Astrocyte (in vitro differentiated cells and primary cell): ENCODE results near the gene ATAD2B. TPM values are rescaled to one million over a fixed set of nuclear protein-coding genes. Genes with fewer than 3 reads are reported as not detected.

ENCODE experiments used
- DNase-seq: peaks from one replicate; pipeline ENCODE4 v3.0.0-alpha.2; 2010; ENCODE audit warnings: low read depth
- FAIRE-seq: peaks from 2 replicates; lab custom pipeline; 2011; peaks lifted over from hg19 to GRCh38; lab: Jason Lieb, UNC
- H2AFZ ChIP-seq: 2 replicates; pipeline ENCODE4 v1.6.0; 2012; ENCODE audit warnings: low read depth, low read length, inconsistent platforms
- H3K27ac ChIP-seq: 2 replicates; pipeline ENCODE4 v1.5.1; 2011; ENCODE audit warnings: low read depth, low read length, inconsistent platforms
- H3K27me3 ChIP-seq: 2 replicates; pipeline ENCODE4 v1.6.0; 2011; ENCODE audit warnings: low read length, inconsistent platforms; ENCODE audit not compliant: insufficient read depth
- H3K36me3 ChIP-seq: 2 replicates; pipeline ENCODE4 v1.5.1; 2011; ENCODE audit warnings: low read length, inconsistent platforms; ENCODE audit not compliant: insufficient read depth
- H3K4me1 ChIP-seq: 2 replicates; pipeline ENCODE4 v1.5.1; 2011; ENCODE audit warnings: low read length, inconsistent platforms; ENCODE audit not compliant: insufficient read depth
- H3K4me2 ChIP-seq: 2 replicates; pipeline ENCODE4 v1.6.0; 2012; ENCODE audit warnings: low read length, inconsistent platforms
- H3K4me3 ChIP-seq: 2 replicates; pipeline ENCODE4 v1.5.1; 2011; ENCODE audit warnings: low read depth, mild to moderate bottlenecking, low read length, inconsistent platforms; ENCODE audit not compliant: insufficient read depth
- H3K79me2 ChIP-seq: 2 replicates; pipeline ENCODE4 v1.6.0; 2012; ENCODE audit warnings: mild to moderate bottlenecking, low read length, inconsistent platforms; ENCODE audit not compliant: insufficient read depth
- H3K9ac ChIP-seq: 2 replicates; pipeline ENCODE4 v1.6.0; 2012; ENCODE audit warnings: mild to moderate bottlenecking, low read length, inconsistent platforms
- H3K9me3 ChIP-seq: 2 replicates; pipeline ENCODE4 v1.5.1; 2012; ENCODE audit warnings: low read depth, mild to moderate bottlenecking, low read length, inconsistent platforms; ENCODE audit not compliant: insufficient read depth
- H4K20me1 ChIP-seq: 2 replicates; pipeline ENCODE4 v1.6.0; 2012; ENCODE audit warnings: low read length, inconsistent platforms; ENCODE audit not compliant: insufficient read depth
- H3K27ac Mint-ChIP-seq: one replicate; pipeline ENCODE4 v1.8.0; 2021; ENCODE audit warnings: mild to moderate bottlenecking, mixed read lengths; ENCODE audit not compliant: unreplicated experiment
- H3K27me3 Mint-ChIP-seq: one replicate; pipeline ENCODE4 v1.8.0; 2021; ENCODE audit warnings: low read depth, mixed read lengths; ENCODE audit not compliant: unreplicated experiment
- H3K36me3 Mint-ChIP-seq: one replicate; pipeline ENCODE4 v1.8.0; 2021; ENCODE audit warnings: low read depth, mixed read lengths; ENCODE audit not compliant: unreplicated experiment
- H3K4me1 Mint-ChIP-seq: one replicate; pipeline ENCODE4 v1.8.0; 2021; ENCODE audit warnings: low read depth, mixed read lengths; ENCODE audit not compliant: unreplicated experiment
- H3K4me3 Mint-ChIP-seq: one replicate; pipeline ENCODE4 v1.8.0; 2021; ENCODE audit warnings: mild to moderate bottlenecking, moderate library complexity, mixed read lengths; ENCODE audit not compliant: unreplicated experiment
- H3K9me3 Mint-ChIP-seq: one replicate; pipeline ENCODE4 v1.8.0; 2021; ENCODE audit warnings: mild to moderate bottlenecking, mixed read lengths; ENCODE audit not compliant: unreplicated experiment
- EZH2 ChIP-seq: IDR thresholded peaks from 2 replicates; pipeline ENCODE4 v1.6.1; 2012; ENCODE audit warnings: mild to moderate bottlenecking, low read length, inconsistent platforms; ENCODE audit not compliant: insufficient read depth
- total RNA-seq: library from RNA; stranded (reverse); gene quantifications from 2 replicates; pipeline ENCODE4 v1.2.1, GENCODE V29; 2021
- TF ChIP-seq, protein P1 (sequence below): IDR thresholded peaks from 2 replicates; pipeline ENCODE4 v1.5.1; 2011; ENCODE audit warnings: low read depth, mild to moderate bottlenecking, inconsistent platforms, low read length, moderate library complexity; ENCODE audit not compliant: insufficient read depth

Gene ATAD2B
- total RNA-seq, 1 donor from 2014 or later = 12.2 TPM

GRCh38 chr2:23900541-23901322 is 26.2 kb downstream of the ATAD2B start:
- no peak for FAIRE-seq

DNA sequence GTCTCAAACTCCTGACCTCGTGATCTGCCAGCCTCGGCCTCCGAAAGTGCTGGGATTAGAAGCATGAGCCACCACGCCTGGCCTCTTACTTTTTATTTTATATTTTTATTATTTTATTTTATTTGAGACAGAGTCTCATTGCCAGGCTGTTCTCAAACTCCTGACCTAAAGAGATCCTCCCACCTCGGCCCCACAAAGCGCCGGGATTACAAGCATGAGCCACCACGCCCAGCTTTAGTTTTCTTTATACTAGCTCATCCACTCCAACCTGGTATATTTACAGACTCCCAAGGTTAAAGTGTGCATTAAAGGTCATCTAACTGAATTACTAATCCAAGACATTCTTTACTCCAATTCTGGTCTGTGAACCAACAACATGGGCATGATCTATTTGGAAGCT is 26.8 kb downstream of the ATAD2B start:
- peak overlapping the region; percentile 36 for H3K27ac Mint-ChIP-seq
- Histone ChIP-seq H3K36me3 (no peaks in the 10 kb centered on the region), H2AFZ (no peak overlapping the region), H4K20me1 (peaks cover 46% of the 10 kb centered on the region), H3K9me3 (no peaks in the 10 kb centered on the region), H3K4me3 (no peak overlapping the region), H3K9ac (no peak overlapping the region), H3K4me1 (peaks cover 8% of the 10 kb centered on the region), H3K79me2 (peaks cover 75% of the 10 kb centered on the region), H3K27ac (peak overlapping the region; percentile 25), H3K27me3 (no peaks in the 10 kb centered on the region), H3K4me2 (peak overlapping the region; percentile 62)
- H3K4me3 Mint-ChIP-seq = no peak overlapping the region
- H3K4me1 Mint-ChIP-seq = peaks cover 20% of the 10 kb centered on the region
- no peaks in the 10 kb centered on the region for H3K36me3 Mint-ChIP-seq
- no peaks in the 10 kb centered on the region for H3K27me3 Mint-ChIP-seq
- H3K9me3 Mint-ChIP-seq = no peaks in the 10 kb centered on the region
- no peak for TF ChIP-seq EZH2
- TF ChIP-seq, protein P1, sequence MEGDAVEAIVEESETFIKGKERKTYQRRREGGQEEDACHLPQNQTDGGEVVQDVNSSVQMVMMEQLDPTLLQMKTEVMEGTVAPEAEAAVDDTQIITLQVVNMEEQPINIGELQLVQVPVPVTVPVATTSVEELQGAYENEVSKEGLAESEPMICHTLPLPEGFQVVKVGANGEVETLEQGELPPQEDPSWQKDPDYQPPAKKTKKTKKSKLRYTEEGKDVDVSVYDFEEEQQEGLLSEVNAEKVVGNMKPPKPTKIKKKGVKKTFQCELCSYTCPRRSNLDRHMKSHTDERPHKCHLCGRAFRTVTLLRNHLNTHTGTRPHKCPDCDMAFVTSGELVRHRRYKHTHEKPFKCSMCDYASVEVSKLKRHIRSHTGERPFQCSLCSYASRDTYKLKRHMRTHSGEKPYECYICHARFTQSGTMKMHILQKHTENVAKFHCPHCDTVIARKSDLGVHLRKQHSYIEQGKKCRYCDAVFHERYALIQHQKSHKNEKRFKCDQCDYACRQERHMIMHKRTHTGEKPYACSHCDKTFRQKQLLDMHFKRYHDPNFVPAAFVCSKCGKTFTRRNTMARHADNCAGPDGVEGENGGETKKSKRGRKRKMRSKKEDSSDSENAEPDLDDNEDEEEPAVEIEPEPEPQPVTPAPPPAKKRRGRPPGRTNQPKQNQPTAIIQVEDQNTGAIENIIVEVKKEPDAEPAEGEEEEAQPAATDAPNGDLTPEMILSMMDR = no peak
- DNase-seq (no peak), FAIRE-seq (no peak)

More at GRCh38 chr2:23900541-23901322, 26.2 kb downstream of the ATAD2B start:
- H3K27me3 ChIP-seq = no peaks in the 10 kb centered on the region
- peak overlapping the region; percentile 36 for H3K27ac Mint-ChIP-seq
- H3K36me3 ChIP-seq = no peaks in the 10 kb centered on the region
- H3K4me1 ChIP-seq = peaks cover 11% of the 10 kb centered on the region
- H2AFZ ChIP-seq = no peak overlapping the region
- H3K9me3 ChIP-seq = no peaks in the 10 kb centered on the region
- no peak for TF ChIP-seq EZH2
- TF ChIP-seq, protein P1 = no peak
- H3K4me3 ChIP-seq = no peak overlapping the region
- H3K4me2 ChIP-seq = peak overlapping the region; percentile 62
- H3K27ac ChIP-seq = peak overlapping the region; percentile 25
- H3K9me3 Mint-ChIP-seq = no peaks in the 10 kb centered on the region
- H3K4me3 Mint-ChIP-seq = no peak overlapping the region
- no peaks in the 10 kb centered on the region for H3K27me3 Mint-ChIP-seq
- no peaks in the 10 kb centered on the region for H3K36me3 Mint-ChIP-seq
- H3K4me1 Mint-ChIP-seq = peaks cover 23% of the 10 kb centered on the region
- H3K9ac ChIP-seq = no peak overlapping the region
- peaks cover 81% of the 10 kb centered on the region for H3K79me2 ChIP-seq
- DNase-seq = peak; percentile 90
- peaks cover 52% of the 10 kb centered on the region for H4K20me1 ChIP-seq

DNA sequence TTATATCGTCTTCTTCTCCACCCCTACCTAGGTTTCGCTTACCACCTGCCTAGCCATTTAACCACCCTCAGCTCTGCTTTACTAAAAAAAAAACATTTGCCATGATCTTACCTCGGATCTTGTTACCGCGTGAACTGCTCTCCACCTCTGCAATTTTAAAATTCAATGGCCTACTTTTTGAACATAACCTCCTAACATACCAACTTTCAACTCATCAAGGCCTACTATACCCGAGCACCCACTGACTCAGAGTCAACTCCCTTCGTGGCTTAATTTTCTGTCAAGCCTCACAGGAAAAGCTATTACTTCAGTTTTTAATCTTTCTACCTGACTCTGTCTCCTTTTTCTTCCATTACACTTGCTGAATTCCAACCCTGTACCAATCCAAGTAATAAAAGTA is 55.7 kb downstream of the ATAD2B start:
- Histone ChIP-seq H3K9me3 (no peaks in the 10 kb centered on the region), H3K27me3 (no peaks in the 10 kb centered on the region), H3K9ac (no peak overlapping the region), H3K79me2 (no peaks in the 10 kb centered on the region), H2AFZ (no peak overlapping the region), H4K20me1 (no peaks in the 10 kb centered on the region), H3K4me2 (no peak overlapping the region), H3K4me1 (no peaks in the 10 kb centered on the region), H3K4me3 (no peak overlapping the region), H3K36me3 (peaks cover 13% of the 10 kb centered on the region), H3K27ac (no peak overlapping the region)
- H3K27me3 Mint-ChIP-seq = no peaks in the 10 kb centered on the region
- no peak overlapping the region for H3K27ac Mint-ChIP-seq
- TF ChIP-seq EZH2 = no peak
- TF ChIP-seq, protein P1 = no peak
- peaks cover 14% of the 10 kb centered on the region for H3K36me3 Mint-ChIP-seq
- DNase-seq (no peak), FAIRE-seq (no peak)
- no peak overlapping the region for H3K4me3 Mint-ChIP-seq
- H3K4me1 Mint-ChIP-seq = no peaks in the 10 kb centered on the region
- H3K9me3 Mint-ChIP-seq = no peaks in the 10 kb centered on the region
